DMS 273 treated with DMSO at 0.1 percent for 48 hours (cell line): Measurements from ENCODE around the gene ACP2.

ENCODE experiments used
- DNase-seq: peaks from one replicate; lab custom pipeline; 2025; lab: John Stamatoyannopoulos, UW

Gene ACP2, protein sequence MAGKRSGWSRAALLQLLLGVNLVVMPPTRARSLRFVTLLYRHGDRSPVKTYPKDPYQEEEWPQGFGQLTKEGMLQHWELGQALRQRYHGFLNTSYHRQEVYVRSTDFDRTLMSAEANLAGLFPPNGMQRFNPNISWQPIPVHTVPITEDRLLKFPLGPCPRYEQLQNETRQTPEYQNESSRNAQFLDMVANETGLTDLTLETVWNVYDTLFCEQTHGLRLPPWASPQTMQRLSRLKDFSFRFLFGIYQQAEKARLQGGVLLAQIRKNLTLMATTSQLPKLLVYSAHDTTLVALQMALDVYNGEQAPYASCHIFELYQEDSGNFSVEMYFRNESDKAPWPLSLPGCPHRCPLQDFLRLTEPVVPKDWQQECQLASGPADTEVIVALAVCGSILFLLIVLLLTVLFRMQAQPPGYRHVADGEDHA

DNA sequence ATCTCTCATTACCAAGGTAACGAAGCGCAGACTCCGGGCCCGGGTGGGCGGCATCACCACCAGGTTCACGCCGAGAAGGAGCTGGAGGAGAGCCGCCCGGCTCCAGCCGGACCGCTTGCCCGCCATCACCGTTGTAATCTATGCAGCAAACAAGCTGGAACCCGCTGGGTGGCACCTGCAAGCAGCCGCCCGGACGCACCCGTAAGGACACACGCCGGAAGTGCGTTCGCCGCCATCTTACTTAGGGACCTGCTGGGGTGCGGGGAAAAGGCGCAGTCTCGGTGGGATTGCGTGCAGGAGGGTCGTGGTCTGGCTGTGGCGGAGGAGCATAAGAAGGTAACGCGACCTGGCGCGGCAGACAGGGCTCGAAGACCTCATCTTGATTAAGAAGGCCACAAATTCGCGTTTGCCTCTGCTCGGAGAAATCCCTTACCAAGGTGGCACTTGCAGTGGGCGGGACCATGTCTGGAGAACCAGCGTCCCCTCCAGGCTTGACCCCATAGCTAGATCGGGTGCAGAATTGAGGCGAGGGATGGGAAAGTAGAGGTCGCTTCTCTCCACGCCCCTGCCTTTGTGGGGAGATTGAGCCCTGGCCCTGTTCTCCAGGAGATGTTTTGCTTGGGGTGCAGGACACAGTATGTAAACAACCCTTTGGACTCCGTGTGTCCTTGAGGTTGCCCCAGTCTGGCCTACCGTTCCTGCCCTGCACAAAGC, at the start of gene ACP2:
Gene ACP2 (minus strand): TSS at position 151 of the 714 bp plus-strand sequence. CDS start 25 bp downstream, at position 126.
- peak; percentile 64 for DNase-seq

DNA sequence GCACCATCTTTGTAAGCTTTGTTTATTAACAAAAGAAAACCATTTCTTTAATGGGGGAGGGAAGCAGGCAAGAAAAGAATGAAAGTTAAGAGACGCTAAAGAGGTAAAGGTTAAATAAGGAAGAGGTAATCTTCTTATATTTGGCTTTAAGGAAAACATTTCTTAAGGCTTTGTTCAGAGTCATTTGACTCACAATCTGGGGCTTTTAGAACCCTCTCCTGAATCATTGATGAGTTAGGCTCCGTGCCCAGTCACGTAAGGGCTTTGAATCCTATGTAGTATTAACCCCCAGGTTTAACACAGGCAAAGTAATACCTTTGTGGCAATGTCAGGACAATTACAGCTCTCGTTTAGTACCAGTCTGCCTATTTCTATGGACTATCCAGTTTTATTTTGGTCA, 47.4 kb upstream of the ACP2 start:
- no peak for DNase-seq

DNA sequence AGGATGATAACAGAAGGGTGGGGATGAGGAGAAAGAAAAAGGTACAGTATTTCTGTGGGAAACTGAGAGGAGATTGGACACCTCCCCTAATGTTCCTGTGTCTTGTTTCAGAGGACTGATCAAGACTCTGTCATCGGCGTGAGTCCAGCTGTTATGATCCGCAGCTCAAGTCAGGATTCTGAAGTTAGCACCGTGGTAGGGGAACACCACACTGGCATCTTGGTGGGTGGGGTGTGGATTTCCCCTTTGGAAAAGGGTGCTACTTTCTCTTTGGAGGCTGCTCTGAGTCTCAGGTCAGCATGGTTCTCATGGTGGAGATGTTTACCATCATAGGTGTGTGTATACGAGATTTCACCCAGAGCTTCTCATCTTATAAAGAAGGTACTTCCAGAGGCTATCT, 46.8 kb upstream of the ACP2 start:
- no peak for DNase-seq

DNA sequence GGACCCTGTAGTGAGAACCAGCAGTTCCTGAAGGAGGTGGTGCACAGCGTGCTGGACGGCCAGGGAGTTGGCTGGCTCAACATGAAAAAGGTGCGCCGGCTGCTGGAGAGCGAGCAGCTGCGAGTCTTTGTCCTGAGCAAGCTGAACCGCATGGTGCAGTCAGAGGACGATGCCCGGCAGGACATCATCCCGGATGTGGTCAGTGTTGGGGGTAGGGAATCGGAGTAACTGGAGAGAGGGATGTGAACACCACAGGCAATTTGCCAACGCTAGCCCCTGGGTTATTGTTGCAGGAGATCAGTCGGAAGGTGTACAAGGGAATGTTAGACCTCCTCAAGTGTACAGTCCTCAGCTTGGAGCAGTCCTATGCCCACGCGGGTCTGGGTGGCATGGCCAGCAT, 41.2 kb upstream of the ACP2 start:
- no peak for DNase-seq

DNA sequence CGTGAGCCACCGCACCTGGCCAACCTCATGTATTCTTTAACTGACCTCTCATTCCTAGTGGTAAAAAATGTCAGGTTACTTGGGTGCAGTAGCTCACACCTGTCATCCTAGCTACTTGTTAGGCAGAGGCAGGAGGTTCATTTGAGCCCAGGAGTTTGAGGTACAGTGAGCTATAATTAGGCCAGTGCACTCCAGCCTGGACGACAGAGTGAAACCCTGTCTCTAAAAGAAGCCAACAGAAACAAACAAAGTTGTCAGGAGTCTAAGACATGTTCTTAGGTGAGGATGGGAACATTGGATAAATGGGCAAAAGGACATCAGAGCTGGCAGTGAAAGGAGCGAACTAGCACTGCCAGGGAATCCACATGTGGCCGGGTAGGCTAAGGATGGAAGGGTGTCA, 39.5 kb upstream of the ACP2 start:
- no peak for DNase-seq

DNA sequence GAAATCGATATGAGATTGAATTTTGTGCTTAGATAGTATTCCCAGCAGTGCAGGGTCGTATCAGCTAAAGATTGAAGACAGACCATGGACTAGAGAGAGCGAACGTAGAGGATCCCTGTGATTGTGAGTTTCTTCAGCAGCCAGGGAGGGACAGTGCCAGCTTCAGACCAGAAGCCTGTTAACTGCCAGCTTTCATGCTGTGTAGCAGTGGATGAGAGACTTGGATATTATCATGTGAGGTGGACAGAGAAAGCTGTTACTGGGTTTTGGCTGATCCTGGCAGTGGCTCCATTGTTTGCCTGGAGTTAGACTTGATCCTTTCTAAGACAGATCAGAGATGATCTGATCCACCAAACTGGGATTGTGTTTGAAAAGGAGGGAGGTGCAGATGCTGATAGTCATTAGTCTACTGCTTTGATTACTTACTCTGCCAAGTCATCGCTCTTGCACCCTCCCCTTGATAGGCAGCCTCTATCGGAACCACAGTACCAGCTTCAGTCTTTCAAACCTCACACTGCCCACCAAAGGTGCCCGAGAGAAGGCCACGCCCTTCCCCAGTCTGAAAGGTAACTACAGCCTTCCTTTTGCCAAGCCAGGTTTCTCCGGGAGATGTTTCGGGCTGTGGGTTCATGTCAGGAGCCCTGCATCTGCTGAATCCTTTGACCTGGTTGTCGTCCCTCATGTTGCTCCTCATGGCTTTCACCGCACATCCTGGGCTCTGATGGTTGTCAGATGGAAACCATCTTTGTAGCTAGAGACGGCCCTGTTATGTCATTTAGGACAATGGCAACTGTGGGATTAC, 37.6 kb upstream of the ACP2 start:
- DNase-seq = no peak

DNA sequence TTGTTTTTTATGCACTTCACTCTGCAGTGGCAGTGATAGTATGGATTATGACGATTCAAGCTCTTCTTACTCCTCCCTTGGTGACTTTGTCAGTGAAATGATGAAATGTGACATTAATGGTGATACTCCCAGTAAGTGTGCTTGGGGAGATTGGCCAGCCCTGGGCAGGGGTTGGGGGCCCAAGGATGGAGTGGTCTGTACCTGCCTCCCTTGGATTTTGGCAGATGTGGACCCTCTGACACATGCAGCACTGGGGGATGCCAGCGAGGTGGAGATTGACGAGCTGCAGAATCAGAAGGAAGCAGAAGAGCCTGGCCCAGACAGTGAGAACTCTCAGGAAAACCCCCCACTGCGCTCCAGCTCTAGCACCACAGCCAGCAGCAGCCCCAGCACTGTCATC, 35.5 kb upstream of the ACP2 start:
- no peak for DNase-seq

DNA sequence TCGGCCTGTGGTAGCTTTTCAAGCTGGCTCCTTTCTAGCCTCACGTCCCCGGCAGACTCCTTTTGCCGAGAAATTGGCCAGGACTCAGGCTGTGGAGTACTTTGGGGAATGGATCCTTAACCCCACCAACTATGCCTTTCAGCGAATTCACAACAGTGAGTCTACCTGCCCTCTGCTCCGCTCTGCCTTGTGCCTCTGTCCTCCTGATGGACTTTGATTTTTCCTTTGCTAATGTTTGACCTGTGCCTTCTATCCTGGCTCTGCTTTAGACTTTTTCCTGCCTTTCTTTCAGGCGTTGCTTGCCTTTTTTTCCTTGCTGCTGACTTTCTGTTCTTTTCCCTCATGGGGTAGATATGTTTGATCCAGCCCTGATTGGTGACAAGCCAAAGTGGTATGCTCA, 33.8 kb upstream of the ACP2 start:
- no peak for DNase-seq

DNA sequence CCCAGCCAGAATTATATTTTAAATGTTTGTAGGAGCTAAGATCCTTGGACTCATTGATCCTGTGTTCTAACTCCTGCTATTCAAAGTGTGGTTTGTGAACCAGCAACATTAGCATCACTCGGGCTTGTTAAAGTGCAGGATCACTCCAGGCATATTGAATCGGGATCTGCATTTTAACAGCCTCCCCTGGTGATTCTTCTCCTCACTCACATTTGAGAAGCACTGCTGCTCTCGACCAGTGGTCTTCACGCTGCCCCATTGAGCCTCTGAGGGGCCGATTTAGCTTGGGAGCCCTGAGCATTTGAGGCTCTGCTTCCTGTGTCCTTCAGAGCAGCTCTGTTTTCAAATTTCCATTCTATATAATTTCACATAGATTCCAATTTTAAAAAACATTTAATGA, 32.2 kb upstream of the ACP2 start:
- no peak for DNase-seq

DNA sequence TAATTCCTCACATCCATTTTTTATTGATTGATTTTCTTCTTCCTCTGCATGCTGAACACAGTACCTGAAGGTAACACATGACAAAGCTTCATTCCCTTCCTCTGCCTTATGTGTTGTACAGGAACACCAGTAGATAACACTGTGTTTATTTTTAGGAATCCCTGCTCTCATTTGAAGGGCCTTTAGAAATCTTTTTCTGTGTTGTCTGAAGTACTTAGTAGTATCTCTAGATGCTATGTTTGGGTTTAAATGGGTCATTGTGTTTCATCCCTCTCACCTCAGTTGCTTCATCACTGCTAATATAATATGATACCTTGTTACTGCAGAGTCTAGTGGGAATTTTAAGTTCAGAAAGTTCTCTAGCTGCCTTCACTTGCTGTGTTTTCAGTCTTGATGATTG, 31.5 kb upstream of the ACP2 start:
- no peak for DNase-seq

DNA sequence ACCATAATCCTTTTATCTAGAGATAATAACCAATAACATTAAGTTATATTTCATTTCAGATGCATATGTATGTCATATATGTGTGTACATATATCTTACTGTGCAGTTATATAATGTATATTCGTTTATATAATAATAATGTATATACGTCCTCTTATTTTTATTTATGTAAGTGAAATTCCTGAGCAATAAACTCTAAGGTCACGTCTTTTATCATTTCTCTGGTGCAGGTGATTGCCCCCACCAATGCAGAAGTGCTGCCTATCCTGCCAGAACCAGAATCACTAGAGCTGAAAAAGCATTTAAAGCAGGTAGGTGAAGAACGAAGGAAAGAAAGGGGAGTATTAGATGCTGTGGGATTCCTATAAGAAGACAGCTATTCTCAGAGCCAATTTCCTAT, 30.2 kb upstream of the ACP2 start:
- no peak for DNase-seq

DNA sequence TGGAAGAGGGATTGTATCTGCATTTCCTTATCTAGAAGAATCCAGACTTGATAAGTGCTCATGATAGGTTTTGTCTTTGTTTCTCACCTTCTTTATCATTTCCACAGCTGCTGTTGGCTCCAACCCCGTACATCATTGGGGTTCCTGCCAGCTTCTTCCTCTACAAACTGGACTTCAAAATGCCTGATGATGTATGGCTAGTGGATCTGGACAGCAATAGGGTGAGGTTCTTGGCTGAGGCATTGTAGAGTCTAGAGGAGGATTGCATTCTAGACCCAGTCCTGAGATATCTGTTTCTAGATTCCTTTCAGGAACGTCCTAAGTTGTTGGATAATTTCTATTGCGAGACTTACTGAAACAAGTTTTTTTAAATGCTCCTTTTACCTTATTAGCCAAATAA, 29.4 kb upstream of the ACP2 start:
- no peak for DNase-seq

DNA sequence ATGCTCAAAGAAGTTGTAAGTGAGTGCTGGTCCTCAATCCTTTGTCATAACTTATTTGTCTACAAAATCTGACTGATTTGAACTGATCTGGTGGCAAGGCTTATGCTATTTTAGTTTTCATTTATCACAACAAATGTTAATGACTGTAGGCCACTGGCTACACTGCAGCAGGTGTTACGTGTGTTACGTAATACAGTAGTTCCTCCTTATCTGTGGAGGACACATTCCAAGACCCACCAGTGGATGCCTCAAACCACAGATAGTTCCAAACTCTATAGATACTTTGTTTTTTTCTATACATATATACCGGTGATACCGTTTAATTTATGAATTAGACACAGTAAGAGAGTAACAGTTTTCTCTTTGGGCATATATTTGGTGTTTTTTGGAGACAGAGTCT, 28.3 kb upstream of the ACP2 start:
- DNase-seq = no peak

DNA sequence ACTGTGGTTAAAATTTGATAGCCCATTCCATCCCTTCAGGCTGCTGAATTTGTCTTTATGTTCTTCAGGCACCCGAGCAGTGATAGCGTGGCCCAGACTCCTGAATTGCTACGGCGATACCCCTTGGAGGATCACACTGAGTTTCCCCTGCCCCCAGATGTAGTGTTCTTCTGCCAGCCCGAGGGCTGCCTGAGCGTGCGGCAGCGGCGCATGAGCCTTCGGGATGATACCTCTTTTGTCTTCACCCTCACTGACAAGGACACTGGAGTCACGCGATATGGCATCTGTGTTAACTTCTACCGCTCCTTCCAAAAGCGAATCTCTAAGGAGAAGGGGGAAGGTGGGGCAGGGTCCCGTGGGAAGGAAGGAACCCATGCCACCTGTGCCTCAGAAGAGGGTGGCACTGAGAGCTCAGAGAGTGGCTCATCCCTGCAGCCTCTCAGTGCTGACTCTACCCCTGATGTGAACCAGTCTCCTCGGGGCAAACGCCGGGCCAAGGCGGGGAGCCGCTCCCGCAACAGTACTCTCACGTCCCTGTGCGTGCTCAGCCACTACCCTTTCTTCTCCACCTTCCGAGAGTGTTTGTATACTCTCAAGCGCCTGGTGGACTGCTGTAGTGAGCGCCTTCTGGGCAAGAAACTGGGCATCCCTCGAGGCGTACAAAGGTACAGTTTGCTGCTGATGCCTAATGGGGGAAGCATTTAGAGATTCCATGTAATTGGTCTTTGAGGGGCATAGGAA, 26.1 kb upstream of the ACP2 start:
- DNase-seq = no peak

DNA sequence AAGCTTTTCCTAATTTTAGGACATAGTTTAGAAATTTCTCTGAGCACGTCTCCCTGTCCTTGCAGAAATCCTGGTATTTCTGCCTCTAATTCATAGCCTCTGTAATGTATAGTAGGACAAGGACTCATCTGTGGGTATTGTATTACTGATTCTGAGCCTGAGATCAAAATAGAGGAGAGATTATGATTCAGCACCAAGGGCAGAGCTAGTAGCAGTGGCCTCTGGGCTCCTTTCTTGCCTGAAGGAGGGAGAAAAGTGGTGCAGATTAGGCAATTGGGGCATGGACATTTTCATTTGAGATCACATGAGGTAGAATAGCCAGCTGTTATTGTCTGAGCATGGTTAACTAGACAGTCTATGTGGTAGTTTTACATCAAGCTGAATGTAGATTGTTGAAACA, 24.1 kb upstream of the ACP2 start:
- no peak for DNase-seq

DNA sequence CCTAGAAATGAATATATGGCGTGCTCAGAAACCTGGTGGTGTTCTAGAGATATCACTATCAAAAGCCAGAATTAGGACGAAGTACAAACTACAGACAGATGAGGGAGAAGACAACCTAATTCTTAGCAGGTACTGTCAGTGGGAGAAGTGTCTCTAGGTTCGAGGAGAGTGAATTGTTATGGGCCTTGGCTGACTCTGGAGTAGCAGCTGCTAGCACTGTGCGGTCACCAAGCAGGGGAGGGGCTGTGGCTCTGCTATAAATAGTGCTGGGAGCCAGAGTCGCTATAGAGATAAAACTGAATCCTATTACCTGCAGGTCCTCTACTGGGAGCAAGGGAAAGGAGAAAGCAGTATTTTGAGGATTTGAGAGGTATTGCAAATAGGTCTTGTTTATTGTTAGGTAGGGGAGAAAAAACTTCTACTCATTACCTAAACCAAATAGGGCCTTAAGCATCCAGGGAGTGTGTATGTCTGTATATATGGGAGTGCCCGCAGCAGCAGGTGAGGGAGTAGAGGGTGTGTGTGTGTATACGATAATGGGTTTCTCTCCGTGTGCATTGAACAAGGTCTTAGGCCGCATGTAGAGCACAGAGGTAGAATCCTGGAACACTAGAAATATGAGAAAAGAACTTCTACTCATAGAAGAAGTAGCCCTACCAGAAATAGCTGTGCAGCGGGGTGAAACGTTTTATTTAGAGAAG, 23.5 kb upstream of the ACP2 start:
- DNase-seq = no peak

DNA sequence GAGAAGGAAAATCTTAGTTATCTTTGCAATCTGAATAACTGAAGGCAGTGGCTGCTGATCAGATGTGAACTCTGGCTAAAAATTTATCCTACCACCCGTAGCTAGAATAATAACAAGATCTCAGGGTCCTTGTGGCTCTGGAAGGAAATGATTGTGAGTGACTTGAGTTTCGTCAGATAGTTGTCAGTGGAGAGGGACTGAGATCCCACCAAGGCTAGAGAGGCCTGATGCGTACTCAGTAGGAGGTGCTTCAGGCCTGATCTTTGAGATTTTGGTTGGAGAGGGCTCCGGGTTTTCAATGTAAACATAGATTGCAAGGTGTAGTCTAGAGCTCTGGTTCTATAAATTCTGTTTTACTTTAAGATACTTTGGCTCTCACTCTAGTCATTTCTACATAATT, 22.7 kb upstream of the ACP2 start:
- DNase-seq = no peak

DNA sequence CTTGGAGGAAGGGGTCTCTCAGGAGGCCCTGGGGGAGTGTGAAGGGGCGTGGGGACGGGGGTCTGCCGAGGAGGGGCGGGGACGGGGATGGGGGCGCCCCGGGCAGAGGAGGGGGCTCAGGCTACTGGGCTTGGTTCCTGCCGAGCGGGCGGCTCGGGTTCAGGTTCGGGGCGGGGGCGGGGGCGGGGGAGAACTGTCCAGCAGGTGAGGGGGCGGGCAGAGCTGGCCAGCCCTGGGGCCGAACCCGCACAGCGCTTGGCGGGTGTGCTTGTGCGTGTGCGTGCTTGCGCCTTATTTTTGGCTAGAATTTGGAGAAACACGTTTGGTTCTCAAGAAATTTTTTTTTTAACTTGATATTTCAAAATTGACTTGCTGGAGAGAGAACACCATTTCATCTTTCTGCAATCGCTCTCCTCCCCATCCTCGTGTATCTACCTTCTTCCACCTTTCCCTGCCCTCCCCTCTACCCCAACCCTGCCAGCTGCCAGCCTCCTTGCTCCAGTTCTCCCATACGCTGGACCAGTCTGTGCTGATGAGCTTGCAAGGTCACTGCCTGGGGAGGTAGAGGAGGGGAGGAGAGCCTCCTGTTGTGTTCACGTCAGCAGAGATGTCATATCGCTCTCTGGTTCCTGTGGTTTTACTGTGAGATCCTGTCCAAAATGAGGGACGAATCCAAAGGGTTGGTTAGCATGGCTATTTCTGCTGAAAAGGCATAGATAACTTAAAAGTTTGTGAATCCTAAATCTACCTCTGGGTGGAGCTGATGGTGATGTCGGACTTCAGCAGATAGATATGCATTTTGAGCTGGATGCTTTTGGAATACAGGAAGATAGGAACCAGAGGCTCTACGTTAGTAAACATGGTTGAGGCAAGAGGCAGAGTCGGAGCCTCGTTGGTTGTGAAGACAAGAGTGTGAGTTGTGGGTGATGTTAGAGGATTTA, 22.0 kb upstream of the ACP2 start:
- peak; percentile 14 for DNase-seq

DNA sequence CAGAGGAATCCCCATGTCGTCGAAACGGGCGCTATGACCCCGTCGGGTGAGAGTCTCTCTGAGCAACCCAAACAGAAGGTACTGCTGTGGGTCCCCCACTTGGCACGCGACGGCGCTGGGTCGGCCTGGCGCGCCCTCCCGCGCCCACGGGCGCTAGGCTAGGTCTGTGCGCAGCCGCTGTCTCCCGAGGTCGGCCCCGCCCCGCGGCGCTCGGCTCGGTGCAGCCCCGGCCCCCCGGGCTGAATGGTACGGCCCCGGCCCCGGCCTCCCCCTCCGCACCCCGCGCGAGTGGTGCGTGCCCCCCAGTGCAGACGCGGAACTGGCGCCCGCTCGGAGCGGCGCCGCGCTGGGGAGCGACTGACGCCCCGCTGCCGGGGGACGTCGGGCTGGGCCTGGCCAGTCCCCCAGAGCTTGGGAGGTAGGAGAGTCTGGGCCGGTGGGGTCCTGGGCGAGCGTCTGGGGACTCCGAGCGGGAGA, 21.3 kb upstream of the ACP2 start, which contains the start of gene MADD:
Gene MADD (plus strand): TSS at position 305 of the 477 bp plus-strand sequence.
- peak; percentile 38 for DNase-seq
